HepG2 (cell line): ENCODE measurements around the gene ZNF814. TPM values are rescaled to one million over a fixed set of nuclear protein-coding genes. Genes with fewer than 3 reads are reported as not detected.

Source experiments
- AGO2 ChIP-seq: fragments of 200-400 bp; formaldehyde crosslinking; optimal IDR thresholded peaks from 2 replicates; pipeline ENCODE3; 2017; ENCODE audit warnings: mild to moderate bottlenecking, low read depth, low read length, moderate library complexity
- CSRNP2 ChIP-seq: sonication (generic); formaldehyde crosslinking; conservative IDR thresholded peaks from 2 replicates; pipeline ENCODE4 v1.8.0; 2022; ENCODE audit warnings: low read depth, missing genetic modification reagents
- SAP130 ChIP-seq: IDR thresholded peaks from 2 replicates; pipeline ENCODE4 v1.6.1; 2016; ENCODE audit warnings: low read depth
- TEF ChIP-seq: sonication (generic); formaldehyde crosslinking; IDR thresholded peaks from 2 replicates; pipeline ENCODE4 v1.5.0; 2020; ENCODE audit warnings: missing genetic modification reagents
- TIGD3 ChIP-seq: sonication (generic); formaldehyde crosslinking; IDR thresholded peaks from 2 replicates; pipeline ENCODE4 v1.5.1; 2020; ENCODE audit warnings: mild to moderate bottlenecking, missing genetic modification reagents, borderline replicate concordance
- ZKSCAN5 ChIP-seq: sonication (generic); formaldehyde crosslinking; IDR thresholded peaks from 2 replicates; pipeline ENCODE4 v1.5.1; 2020; ENCODE audit warnings: mild to moderate bottlenecking, missing genetic modification reagents
- ZNF746 ChIP-seq: sonication (generic); formaldehyde crosslinking; IDR thresholded peaks from 2 replicates; pipeline ENCODE4 v1.8.0; 2022; ENCODE audit warnings: mild to moderate bottlenecking, missing genetic modification reagents
- ZNF776 ChIP-seq: sonication (generic); formaldehyde crosslinking; IDR thresholded peaks from 2 replicates; pipeline ENCODE4 v1.4.0; 2020; ENCODE audit warnings: mild to moderate bottlenecking, missing genetic modification reagents
- ZNF841 ChIP-seq: sonication (generic); formaldehyde crosslinking; IDR thresholded peaks from 2 replicates; pipeline ENCODE4 v1.8.1; 2023; ENCODE audit warnings: missing genetic modification reagents, borderline replicate concordance
- polyA plus RNA-seq, 8 experiments: library from polyadenylated mRNA; depleted of rRNA in 3 of 8; stranded (reverse) in 7 of 8; unstranded in 1 of 8; fragments of >200 nt; fragmentation: Illumina TruSeq in 4 of 8; extraction: Trizol in 4 of 8; gene quantifications; 2 replicates each; pipeline versions ENCODE4 v1.2.1 to v1.2.3, GENCODE V29; 2011 to 2016; ENCODE audit warnings: low read depth in 4 of 8, missing spikeins in 1 of 8, mixed read lengths in 1 of 8; ENCODE audit not compliant: insufficient read depth in 1 of 8
- total RNA-seq, 5 experiments: library from RNA; depleted of rRNA; stranded (reverse); fragments of >200 nt; fragmentation: Illumina TruSeq; extraction: Trizol; gene quantifications; 2 replicates each; pipeline ENCODE4 v1.2.3, GENCODE V29; 2016; ENCODE audit warnings: low read depth in 1 of 5
- TF ChIP-seq, protein P1 (sequence below): sonication (generic); formaldehyde crosslinking; IDR thresholded peaks from 2 replicates; pipeline ENCODE4 v1.4.0; 2020; ENCODE audit warnings: low read depth, missing genetic modification reagents

The ZNF814 gene
- total and polyA plus RNA-seq, 2 of the 13 experiments (the other 11 are each of a cell fraction or from before 2014, with no cell fraction given): 2.5 to 3.4 TPM

- TF ChIP-seq CSRNP2 (CRISPR knock-in tag): no peak
- peak; percentile 37; the same call in 1 of the 2 replicates for TF ChIP-seq SAP130
- no peak for TF ChIP-seq ZNF841 (CRISPR knock-in tag)
- peak; percentile 29 for TF ChIP-seq AGO2
- TF ChIP-seq, protein P1, sequence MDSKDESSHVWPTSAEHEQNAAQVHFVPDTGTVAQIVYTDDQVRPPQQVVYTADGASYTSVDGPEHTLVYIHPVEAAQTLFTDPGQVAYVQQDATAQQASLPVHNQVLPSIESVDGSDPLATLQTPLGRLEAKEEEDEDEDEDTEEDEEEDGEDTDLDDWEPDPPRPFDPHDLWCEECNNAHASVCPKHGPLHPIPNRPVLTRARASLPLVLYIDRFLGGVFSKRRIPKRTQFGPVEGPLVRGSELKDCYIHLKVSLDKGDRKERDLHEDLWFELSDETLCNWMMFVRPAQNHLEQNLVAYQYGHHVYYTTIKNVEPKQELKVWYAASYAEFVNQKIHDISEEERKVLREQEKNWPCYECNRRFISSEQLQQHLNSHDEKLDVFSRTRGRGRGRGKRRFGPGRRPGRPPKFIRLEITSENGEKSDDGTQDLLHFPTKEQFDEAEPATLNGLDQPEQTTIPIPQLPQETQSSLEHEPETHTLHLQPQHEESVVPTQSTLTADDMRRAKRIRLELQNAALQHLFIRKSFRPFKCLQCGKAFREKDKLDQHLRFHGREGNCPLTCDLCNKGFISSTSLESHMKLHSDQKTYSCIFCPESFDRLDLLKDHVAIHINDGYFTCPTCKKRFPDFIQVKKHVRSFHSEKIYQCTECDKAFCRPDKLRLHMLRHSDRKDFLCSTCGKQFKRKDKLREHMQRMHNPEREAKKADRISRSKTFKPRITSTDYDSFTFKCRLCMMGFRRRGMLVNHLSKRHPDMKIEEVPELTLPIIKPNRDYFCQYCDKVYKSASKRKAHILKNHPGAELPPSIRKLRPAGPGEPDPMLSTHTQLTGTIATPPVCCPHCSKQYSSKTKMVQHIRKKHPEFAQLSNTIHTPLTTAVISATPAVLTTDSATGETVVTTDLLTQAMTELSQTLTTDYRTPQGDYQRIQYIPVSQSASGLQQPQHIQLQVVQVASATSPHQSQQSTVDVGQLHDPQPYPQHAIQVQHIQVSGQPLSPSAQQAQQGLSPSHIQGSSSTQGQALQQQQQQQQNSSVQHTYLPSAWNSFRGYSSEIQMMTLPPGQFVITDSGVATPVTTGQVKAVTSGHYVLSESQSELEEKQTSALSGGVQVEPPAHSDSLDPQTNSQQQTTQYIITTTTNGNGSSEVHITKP (CRISPR knock-in tag): peak; percentile 76
- no peak for TF ChIP-seq TIGD3 (CRISPR knock-in tag)
- TF ChIP-seq ZNF746 (CRISPR knock-in tag): no peak
- peak; percentile 81; the same call in 1 of the 2 replicates for TF ChIP-seq ZKSCAN5 (CRISPR knock-in tag)
- no peak for TF ChIP-seq ZNF776 (CRISPR knock-in tag)
- no peak for TF ChIP-seq TEF (CRISPR knock-in tag)
Measured at GRCh38 chr19:57803594-57804325, 85.1 kb downstream of the ZNF814 start (continued).
